HepG2 (cell line): Measurements from ENCODE around the gene PPP1R12C. TPM values are rescaled to one million over a fixed set of nuclear protein-coding genes. Genes with fewer than 3 reads are reported as not detected.
A peak's percentile ranks its signal among the peaks of the same experiment; 100 is the strongest.

Experiments used
- BCL6 ChIP-seq: IDR thresholded peaks from 2 replicates; pipeline ENCODE4 v1.6.1; 2016; ENCODE audit warnings: missing genetic modification reagents, missing compliant biosample characterization
- BRD4 ChIP-seq: sonication (generic); formaldehyde crosslinking; IDR thresholded peaks from 2 replicates; pipeline ENCODE4 v1.4.0; 2020; ENCODE audit warnings: missing genetic modification reagents
- ETV6 ChIP-seq: sonication (generic); formaldehyde crosslinking; conservative IDR thresholded peaks from 2 replicates; pipeline ENCODE4 v1.4.0; 2020; ENCODE audit warnings: missing genetic modification reagents
- HOXD1 ChIP-seq: sonication (generic); formaldehyde crosslinking; IDR thresholded peaks from 2 replicates; pipeline ENCODE4 v1.5.0; 2020; ENCODE audit warnings: missing genetic modification reagents
- JUNB ChIP-seq: sonication (generic); formaldehyde crosslinking; IDR thresholded peaks from 2 replicates; pipeline ENCODE4 v1.8.0; 2022; ENCODE audit warnings: missing genetic modification reagents, mild to moderate bottlenecking, borderline replicate concordance
- NCOR1 ChIP-seq: fragments of 200-600 bp; sonication (generic); IDR thresholded peaks from 2 replicates; pipeline ENCODE4 v1.7.0; 2017; ENCODE audit warnings: antibody characterized with exemption, low read length, borderline replicate concordance
- NFAT5 ChIP-seq: sonication (generic); formaldehyde crosslinking; IDR thresholded peaks from 2 replicates; pipeline ENCODE4 v1.4.0; 2020; ENCODE audit warnings: missing genetic modification reagents
- RXRB ChIP-seq: IDR thresholded peaks from 2 replicates; pipeline ENCODE4 v1.6.1; 2016; ENCODE audit warnings: borderline replicate concordance, missing genetic modification reagents, missing compliant biosample characterization
- SKI ChIP-seq: fragments of 450-650 bp; IDR thresholded peaks from one replicate; pipeline ENCODE4 v1.6.1; 2018; ENCODE audit warnings: mild to moderate bottlenecking; ENCODE audit not compliant: partially characterized antibody
- WIZ ChIP-seq: sonication (generic); formaldehyde crosslinking; IDR thresholded peaks from 2 replicates; pipeline ENCODE4 v1.5.1; 2020; ENCODE audit warnings: mild to moderate bottlenecking, missing genetic modification reagents
- ZBTB7A ChIP-seq: sonication (generic); formaldehyde crosslinking; IDR thresholded peaks from 2 replicates; pipeline ENCODE4 v1.8.0; 2022; ENCODE audit warnings: mild to moderate bottlenecking, missing genetic modification reagents
- ZFP36 ChIP-seq: fragments of 150-350 bp; IDR thresholded peaks from 2 replicates; pipeline ENCODE4 v1.6.1; 2018; ENCODE audit warnings: borderline replicate concordance, low read length, low read depth; ENCODE audit not compliant: partially characterized antibody
- ZNF33B ChIP-seq: sonication (generic); formaldehyde crosslinking; IDR thresholded peaks from 2 replicates; pipeline ENCODE4 v1.5.1; 2020; ENCODE audit warnings: mild to moderate bottlenecking, missing genetic modification reagents
- ZNF350 ChIP-seq: sonication (generic); formaldehyde crosslinking; IDR thresholded peaks from 2 replicates; pipeline ENCODE4 v1.4.0; 2020; ENCODE audit warnings: mild to moderate bottlenecking, low read depth, missing genetic modification reagents, borderline replicate concordance
- ZNF75D ChIP-seq: sonication (generic); formaldehyde crosslinking; IDR thresholded peaks from 2 replicates; pipeline ENCODE4 v1.8.1; 2023; ENCODE audit warnings: missing genetic modification reagents, mild to moderate bottlenecking, borderline replicate concordance
- polyA plus RNA-seq, 8 experiments: library from polyadenylated mRNA; depleted of rRNA in 3 of 8; stranded (reverse) in 7 of 8; unstranded in 1 of 8; fragments of >200 nt; fragmentation: Illumina TruSeq in 4 of 8; extraction: Trizol in 4 of 8; gene quantifications; 2 replicates each; pipeline versions ENCODE4 v1.2.1 to v1.2.3, GENCODE V29; 2011 to 2016; ENCODE audit warnings: low read depth in 4 of 8, missing spikeins in 1 of 8, mixed read lengths in 1 of 8; ENCODE audit not compliant: insufficient read depth in 1 of 8
- total RNA-seq, 5 experiments: library from RNA; depleted of rRNA; stranded (reverse); fragments of >200 nt; fragmentation: Illumina TruSeq; extraction: Trizol; gene quantifications; 2 replicates each; pipeline ENCODE4 v1.2.3, GENCODE V29; 2016; ENCODE audit warnings: low read depth in 1 of 5
- TF ChIP-seq, protein P1 (sequence below): sonication (generic); formaldehyde crosslinking; IDR thresholded peaks from 2 replicates; pipeline ENCODE4 v1.4.0; 2020; ENCODE audit warnings: missing genetic modification reagents; ENCODE audit errors: not compliant biosample characterization
- TF ChIP-seq, protein P2 (sequence below): sonication (generic); formaldehyde crosslinking; IDR thresholded peaks from 2 replicates; pipeline ENCODE4 v1.4.0; 2020; ENCODE audit warnings: missing genetic modification reagents, borderline replicate concordance
- TF ChIP-seq, protein P3 (sequence below): sonication (generic); formaldehyde crosslinking; conservative IDR thresholded peaks from 2 replicates; pipeline ENCODE4 v1.4.0; 2020; ENCODE audit warnings: missing genetic modification reagents

Gene PPP1R12C
- total and polyA plus RNA-seq, 2 of the 13 experiments (the other 11 are each of a cell fraction or from before 2014, with no cell fraction given): 29.7 to 30.3 TPM

GRCh38 chr19:55117663-55118391 lies 390 bp upstream of the PPP1R12C start (continued):
- TF ChIP-seq, protein P1, sequence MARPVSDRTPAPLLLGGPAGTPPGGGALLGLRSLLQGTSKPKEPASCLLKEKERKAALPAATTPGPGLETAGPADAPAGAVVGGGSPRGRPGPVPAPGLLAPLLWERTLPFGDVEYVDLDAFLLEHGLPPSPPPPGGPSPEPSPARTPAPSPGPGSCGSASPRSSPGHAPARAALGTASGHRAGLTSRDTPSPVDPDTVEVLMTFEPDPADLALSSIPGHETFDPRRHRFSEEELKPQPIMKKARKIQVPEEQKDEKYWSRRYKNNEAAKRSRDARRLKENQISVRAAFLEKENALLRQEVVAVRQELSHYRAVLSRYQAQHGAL: no peak
- no peak for TF ChIP-seq ZNF33B (CRISPR knock-in tag)
- TF ChIP-seq HOXD1: no peak
- no peak for TF ChIP-seq BRD4 (CRISPR knock-in tag)
- TF ChIP-seq ZFP36: no peak
- no peak for TF ChIP-seq RXRB
- TF ChIP-seq NCOR1: no peak
- TF ChIP-seq, protein P2, sequence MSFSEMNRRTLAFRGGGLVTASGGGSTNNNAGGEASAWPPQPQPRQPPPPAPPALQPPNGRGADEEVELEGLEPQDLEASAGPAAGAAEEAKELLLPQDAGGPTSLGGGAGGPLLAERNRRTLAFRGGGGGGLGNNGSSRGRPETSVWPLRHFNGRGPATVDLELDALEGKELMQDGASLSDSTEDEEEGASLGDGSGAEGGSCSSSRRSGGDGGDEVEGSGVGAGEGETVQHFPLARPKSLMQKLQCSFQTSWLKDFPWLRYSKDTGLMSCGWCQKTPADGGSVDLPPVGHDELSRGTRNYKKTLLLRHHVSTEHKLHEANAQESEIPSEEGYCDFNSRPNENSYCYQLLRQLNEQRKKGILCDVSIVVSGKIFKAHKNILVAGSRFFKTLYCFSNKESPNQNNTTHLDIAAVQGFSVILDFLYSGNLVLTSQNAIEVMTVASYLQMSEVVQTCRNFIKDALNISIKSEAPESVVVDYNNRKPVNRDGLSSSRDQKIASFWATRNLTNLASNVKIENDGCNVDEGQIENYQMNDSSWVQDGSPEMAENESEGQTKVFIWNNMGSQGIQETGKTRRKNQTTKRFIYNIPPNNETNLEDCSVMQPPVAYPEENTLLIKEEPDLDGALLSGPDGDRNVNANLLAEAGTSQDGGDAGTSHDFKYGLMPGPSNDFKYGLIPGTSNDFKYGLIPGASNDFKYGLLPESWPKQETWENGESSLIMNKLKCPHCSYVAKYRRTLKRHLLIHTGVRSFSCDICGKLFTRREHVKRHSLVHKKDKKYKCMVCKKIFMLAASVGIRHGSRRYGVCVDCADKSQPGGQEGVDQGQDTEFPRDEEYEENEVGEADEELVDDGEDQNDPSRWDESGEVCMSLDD: no peak
- peak; percentile 35; the same call in 1 of the 2 replicates for TF ChIP-seq BCL6 (CRISPR knock-in tag)
- TF ChIP-seq ZNF75D: no peak
- TF ChIP-seq NFAT5: peak; percentile 55; the same call in 1 of the 2 replicates
- TF ChIP-seq ETV6 (CRISPR knock-in tag): no peak
- TF ChIP-seq SKI: no peak
- peak; percentile 69; the same call in 1 of the 2 replicates for TF ChIP-seq ZNF350 (CRISPR knock-in tag)
- TF ChIP-seq, protein P3, sequence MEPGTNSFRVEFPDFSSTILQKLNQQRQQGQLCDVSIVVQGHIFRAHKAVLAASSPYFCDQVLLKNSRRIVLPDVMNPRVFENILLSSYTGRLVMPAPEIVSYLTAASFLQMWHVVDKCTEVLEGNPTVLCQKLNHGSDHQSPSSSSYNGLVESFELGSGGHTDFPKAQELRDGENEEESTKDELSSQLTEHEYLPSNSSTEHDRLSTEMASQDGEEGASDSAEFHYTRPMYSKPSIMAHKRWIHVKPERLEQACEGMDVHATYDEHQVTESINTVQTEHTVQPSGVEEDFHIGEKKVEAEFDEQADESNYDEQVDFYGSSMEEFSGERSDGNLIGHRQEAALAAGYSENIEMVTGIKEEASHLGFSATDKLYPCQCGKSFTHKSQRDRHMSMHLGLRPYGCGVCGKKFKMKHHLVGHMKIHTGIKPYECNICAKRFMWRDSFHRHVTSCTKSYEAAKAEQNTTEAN (CRISPR knock-in tag): no peak
- TF ChIP-seq JUNB (CRISPR knock-in tag): no peak
- no peak for TF ChIP-seq WIZ (CRISPR knock-in tag)
- no peak for TF ChIP-seq ZBTB7A
